Fibroblast of mammary gland (primary cell): ENCODE measurements around the gene ADGRB3.
"Not testable (repeated sequence)": the region's sequence is repeated elsewhere in the genome, so short reads cannot be mapped to it uniquely, and the experiment has no call there.

Experiments used
- DNase-seq: peaks from one replicate; pipeline ENCODE4 v3.0.0-alpha.2; 2010; ENCODE audit warnings: low read depth
- H3K4me3 ChIP-seq: 2 replicates; pipeline ENCODE4 v1.5.1; 2011; ENCODE audit warnings: low read depth, mild to moderate bottlenecking, low read length, moderate library complexity; ENCODE audit not compliant: control insufficient read depth
- TF ChIP-seq, protein P1 (sequence below): conservative IDR thresholded peaks from 2 replicates; pipeline ENCODE4 v1.5.1; 2011; ENCODE audit warnings: low read depth, low read length, inconsistent platforms; ENCODE audit not compliant: control insufficient read depth, insufficient read depth

ADGRB3 gene

DNA sequence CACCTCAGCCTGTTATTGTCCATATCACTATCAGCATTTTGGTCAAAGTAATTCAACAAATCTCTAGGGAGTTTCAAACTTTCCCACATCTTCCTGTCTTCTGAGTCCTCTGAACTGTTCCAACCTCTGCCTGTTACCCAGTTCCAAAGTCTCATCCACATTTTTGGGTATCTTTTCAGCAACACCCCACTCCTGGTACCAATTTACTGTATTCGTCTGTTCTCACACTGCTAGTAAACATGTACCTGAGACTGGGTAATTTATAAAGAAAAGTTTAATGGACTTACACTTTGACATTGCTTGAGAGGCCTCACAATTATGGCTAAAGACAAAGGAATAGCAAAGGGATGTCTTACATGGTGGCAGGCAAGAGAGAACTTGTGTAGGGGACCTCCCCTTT lies 224.2 kb downstream of the ADGRB3 start:
- TF ChIP-seq, protein P1, sequence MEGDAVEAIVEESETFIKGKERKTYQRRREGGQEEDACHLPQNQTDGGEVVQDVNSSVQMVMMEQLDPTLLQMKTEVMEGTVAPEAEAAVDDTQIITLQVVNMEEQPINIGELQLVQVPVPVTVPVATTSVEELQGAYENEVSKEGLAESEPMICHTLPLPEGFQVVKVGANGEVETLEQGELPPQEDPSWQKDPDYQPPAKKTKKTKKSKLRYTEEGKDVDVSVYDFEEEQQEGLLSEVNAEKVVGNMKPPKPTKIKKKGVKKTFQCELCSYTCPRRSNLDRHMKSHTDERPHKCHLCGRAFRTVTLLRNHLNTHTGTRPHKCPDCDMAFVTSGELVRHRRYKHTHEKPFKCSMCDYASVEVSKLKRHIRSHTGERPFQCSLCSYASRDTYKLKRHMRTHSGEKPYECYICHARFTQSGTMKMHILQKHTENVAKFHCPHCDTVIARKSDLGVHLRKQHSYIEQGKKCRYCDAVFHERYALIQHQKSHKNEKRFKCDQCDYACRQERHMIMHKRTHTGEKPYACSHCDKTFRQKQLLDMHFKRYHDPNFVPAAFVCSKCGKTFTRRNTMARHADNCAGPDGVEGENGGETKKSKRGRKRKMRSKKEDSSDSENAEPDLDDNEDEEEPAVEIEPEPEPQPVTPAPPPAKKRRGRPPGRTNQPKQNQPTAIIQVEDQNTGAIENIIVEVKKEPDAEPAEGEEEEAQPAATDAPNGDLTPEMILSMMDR: no peak
- DNase-seq: no peak
- no peak overlapping the region for H3K4me3 ChIP-seq

DNA sequence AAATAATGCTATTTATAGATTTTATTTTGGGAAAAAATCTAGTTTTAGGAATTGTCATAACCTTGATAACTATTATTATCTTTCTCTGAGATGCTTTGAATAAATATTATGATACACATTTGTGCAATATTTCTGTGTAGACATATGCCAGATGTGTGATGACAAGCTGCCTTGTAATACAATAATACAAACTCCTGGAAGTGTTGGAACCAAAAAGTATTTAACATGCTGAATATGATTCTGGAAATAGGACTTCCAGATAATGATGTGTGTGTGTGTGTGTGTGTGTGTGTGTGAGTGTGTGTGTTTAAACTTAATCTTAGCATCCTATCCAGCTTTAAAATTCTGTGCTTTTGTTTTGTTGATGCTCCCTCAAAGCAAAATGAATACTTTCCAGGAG lies 233.6 kb downstream of the ADGRB3 start:
- DNase-seq: no peak
- TF ChIP-seq, protein P1: no peak
- no peak overlapping the region for H3K4me3 ChIP-seq

DNA sequence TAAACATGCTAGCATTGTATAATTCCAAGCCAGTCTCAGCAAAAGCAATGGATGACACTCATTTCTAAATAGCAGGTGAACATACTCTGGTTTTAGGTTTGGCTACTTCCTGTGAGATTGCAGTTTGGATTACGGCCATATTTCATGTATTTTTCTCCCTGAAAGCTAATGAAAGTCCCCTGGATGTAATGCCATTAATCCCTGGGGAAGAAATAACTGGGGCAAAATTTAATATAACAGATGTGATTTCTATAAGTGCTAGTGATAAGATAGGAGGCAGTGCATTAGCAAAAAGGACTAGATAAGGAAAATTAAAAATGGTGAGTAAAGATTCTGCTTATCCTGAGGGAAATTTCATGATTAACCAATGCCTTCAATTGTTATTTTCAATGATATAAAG lies 238.2 kb downstream of the ADGRB3 start:
- no peak overlapping the region for H3K4me3 ChIP-seq
- DNase-seq: no peak
- TF ChIP-seq, protein P1: no peak

DNA sequence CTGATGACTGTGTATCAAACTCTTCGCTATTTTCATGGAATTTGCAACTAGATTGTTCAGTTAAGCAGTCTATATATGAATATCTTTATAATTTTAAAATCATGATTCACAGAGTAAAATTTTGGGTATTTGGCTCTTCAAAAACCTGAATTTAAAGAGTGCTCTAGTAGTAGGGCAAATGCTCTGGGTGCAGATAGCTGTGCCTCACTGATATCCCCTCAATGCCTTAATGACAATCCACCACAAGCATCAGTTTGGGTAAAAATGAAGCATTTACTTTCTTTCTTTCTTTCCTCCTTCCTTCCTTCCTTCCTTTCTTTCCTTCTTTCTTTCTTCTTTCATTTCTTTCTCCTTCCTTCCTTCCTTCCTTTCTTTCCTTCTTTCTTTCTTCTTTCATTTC lies 239.7 kb downstream of the ADGRB3 start:
- TF ChIP-seq, protein P1: no peak
- H3K4me3 ChIP-seq: no peak overlapping the region
- no peak for DNase-seq

DNA sequence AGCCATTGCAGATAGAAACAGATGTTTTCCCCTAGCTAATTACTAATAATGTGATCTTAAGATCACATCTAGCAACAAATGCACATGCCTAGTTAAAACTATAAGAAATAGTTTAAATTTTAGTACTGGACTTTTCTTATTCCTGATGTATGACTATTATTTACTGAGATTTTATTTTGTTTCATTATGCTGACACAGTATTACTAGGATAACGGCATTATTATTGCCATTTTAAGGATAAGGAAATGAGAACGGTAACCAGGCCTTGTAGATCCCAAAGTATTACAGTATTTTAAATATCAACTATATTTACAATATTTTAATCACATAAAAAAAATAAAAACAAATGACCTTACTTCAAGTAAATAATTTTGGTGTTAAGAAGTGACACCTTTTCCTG lies 240.3 kb downstream of the ADGRB3 start:
- no peak overlapping the region for H3K4me3 ChIP-seq
- no peak for DNase-seq
- TF ChIP-seq, protein P1: no peak

DNA sequence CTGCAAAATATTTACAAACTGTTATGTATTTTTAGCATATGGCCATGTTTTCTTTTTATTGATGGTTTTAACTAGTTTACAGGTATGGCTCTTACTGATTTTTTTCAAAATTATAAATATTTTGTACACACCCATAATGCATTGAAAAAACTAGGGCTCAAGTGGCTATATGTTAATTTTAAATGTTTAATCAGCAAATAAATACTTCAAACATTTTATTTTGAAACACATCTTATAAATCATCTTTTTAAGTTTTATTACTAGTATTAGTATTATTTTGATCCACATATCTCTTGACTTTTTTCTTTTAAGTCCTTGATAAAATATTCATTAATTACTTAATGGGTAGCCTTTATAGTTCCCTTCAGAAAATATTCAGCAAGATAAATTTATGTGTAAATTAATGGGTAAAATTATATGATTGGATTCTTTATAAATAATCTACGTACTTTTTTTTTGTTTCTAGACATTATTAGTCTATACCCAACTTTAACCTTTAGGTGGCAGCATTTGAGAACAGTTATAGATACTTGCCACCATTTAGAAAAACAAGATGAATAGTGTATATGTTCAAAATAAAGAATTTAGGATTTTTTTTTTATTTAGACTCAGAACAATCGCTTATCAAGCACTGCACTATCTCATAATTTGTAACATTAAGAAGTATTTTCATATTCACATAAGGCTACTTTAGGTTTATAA lies 241.9 kb downstream of the ADGRB3 start:
- no peak overlapping the region for H3K4me3 ChIP-seq
- peak; percentile 29 for DNase-seq
- TF ChIP-seq, protein P1: peak; percentile 35

DNA sequence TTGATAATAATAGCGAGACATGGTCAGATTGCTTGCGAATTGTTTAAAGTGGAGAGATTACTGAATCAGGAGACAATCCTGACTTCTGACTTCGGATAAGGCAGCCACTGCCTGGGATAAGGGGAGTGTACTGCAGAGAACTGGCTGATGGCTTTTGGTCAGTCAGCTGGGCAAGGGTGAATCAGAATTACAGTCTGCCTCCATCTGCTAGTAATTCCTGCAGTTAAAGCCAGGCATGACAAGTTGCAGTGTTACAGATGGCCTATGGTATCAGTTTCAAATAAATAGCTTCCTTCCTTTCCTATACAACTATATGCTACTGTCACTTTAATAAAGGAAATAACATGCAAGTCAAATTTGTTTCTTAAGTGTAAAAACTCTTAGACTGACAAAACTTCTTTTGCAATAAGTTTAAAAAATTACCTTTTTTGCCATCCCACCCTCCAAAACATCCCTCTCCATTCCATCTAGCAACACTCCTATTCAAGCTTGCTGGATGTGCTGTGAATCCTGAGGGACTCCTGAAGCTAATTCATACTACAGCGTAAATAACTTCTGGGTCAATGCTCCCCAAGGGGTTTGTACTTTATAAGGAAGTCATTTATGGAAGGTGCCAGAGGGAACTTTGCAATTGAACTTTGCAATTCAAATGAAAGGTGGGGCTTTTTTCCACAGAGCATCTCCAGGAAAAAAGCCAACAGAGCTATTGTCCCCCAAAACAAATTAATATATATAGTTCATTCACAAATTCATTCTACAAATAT lies 245.2 kb downstream of the ADGRB3 start:
- no peak overlapping the region for H3K4me3 ChIP-seq
- DNase-seq: peak; percentile 8
- TF ChIP-seq, protein P1: no peak

DNA sequence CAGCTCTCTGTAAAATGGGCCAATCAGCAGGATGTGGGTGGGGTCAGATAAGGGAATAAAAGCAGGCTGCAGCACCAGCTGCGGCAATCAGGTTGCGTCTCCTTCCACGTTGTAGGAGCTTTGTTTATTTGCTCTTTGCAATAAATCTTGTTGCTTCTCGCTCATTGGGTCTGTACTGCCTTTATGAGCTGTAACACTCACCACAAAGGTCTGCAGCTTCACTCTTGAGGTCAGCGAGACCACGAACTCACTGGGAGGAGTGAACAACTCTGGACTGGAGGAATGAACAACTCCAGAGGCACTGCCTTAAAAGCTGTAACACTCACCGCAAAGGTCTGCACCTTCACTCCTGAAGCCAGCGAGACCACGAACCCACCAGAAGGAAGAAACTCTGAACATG lies 248.2 kb downstream of the ADGRB3 start:
- not testable (repeated sequence) for H3K4me3 ChIP-seq, DNase-seq
